H7 (cell line): ENCODE measurements around the gene TXK. TPM values are rescaled to one million over a fixed set of nuclear protein-coding genes. Genes with fewer than 3 reads are reported as not detected.

Experiments used
- DNase-seq: peaks from one replicate; pipeline ENCODE4 v3.0.0; 2012
- H3K27me3 ChIP-seq: 2 replicates; pipeline ENCODE4 v1.6.0; 2011; ENCODE audit warnings: mild to moderate bottlenecking, low read length; ENCODE audit not compliant: control insufficient read depth, insufficient read depth
- H3K36me3 ChIP-seq: replicated peaks from 2 replicates; pipeline ENCODE4 v1.5.1; 2011; ENCODE audit warnings: low read length; ENCODE audit not compliant: control insufficient read depth, insufficient read depth
- H3K4me3 ChIP-seq: 2 replicates; pipeline ENCODE4 v1.5.1; 2011; ENCODE audit warnings: low read depth, mild to moderate bottlenecking, control low read depth, low read length, moderate library complexity; ENCODE audit not compliant: insufficient read depth
- total RNA-seq: library from RNA; depleted of rRNA; stranded (reverse); fragments of >200 nt; shearing (Covaris generic); gene quantifications from 2 replicates; pipeline ENCODE4 v1.2.3, GENCODE V29; 2014

TXK gene
- total RNA-seq, 1 experiment from 2014 or later = not detected

DNA sequence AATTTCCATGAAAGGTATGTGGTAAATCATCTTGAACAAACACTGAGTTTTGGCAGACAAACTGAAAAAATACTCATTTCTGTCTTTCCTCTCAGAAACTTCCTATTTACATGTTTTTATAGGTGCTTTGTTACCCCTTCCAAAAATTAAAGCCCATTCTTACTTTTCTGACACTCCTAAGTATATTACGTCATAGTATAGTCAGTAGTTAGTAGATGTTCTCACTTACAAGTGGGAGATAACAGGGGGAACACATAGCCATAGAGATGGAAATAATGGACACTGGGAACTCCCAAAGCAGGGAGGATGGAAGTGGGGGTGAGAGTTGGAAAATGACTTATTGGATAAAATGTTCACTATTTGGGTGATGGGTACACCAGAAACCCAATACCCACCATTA, 28.8 kb downstream of the TXK start:
- DNase-seq = no peak
- Histone ChIP-seq H3K27me3 (no peaks in the 10 kb centered on the region), H3K4me3 (no peak overlapping the region), H3K36me3 (no peaks in the 10 kb centered on the region)

DNA sequence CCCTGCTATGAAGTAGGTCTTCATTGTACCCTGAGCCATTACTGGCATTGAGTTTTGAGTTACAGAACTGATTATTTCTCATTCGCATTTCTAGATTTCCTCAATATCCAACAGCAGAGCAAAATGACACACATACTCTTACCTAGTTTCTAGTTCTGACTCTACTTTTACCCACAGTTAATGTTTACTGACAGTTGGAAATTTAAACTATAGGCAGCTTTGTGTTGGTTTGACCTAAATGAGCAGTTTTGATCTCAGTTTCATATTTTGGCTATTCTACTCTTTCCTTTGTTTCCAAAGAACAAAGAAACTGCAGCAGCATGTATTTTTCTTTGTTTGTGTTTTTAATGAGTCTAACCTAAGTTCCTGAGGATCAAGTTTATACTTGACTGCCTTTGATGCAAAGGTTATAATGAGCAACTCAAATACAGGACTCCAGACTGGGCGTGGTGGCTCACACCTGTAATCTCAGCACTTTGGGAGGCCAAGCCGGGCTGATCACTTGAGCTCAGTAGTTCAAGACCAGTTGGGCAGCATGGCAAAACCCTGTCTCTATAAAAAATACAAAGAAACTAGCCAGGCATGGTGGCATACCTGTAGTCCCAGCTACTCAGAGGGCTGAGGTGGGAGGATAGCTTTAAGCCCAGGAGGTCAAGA, 30.4 kb downstream of the TXK start:
- no peaks in the 10 kb centered on the region for H3K36me3 ChIP-seq

DNA sequence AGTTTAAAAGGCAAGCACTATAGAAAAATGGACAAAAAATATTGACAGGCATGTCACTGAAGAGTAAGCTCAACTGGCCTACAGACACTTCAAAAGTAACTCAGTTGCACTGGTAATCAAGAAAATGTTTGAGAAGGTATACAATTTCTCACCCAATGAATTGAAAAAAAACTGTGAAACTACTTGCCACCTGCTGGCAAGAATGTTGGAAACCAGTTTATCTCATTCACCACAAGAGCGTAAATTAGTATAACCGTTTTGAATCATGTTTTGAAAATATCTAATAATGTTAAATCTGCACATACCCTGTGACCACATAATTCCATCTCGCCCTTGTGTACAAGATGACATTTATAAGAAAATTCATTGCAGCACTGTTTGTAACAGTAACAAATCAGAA, 31.7 kb downstream of the TXK start:
- no peak for DNase-seq
- H3K36me3 ChIP-seq = no peaks in the 10 kb centered on the region
- H3K4me3 ChIP-seq = no peak overlapping the region
- H3K27me3 ChIP-seq = no peaks in the 10 kb centered on the region

More for the DNA sequence above, 30.4 kb downstream of the TXK start:
- no peak overlapping the region for H3K4me3 ChIP-seq
- H3K27me3 ChIP-seq = no peaks in the 10 kb centered on the region
- DNase-seq = no peak

DNA sequence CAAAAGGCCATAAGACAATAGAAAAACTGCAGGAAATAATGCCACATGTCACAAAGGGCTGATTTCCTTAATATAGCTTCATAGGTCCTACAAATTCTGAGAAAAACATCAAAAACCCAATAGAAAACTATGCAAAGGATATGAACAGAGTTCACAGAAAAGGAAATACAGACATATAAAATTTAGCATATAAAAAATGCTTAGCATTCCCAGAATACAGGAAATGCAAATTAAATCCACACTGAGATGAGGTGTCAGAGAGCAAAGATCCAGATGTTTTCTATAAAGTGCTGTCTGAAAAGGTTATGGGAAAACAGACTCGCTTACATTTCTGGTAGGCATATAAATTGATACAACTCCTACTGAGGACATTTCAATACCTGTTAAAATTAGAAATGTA, 33.8 kb downstream of the TXK start:
- Histone ChIP-seq H3K27me3 (no peaks in the 10 kb centered on the region), H3K36me3 (no peaks in the 10 kb centered on the region), H3K4me3 (no peak overlapping the region)
- no peak for DNase-seq

DNA sequence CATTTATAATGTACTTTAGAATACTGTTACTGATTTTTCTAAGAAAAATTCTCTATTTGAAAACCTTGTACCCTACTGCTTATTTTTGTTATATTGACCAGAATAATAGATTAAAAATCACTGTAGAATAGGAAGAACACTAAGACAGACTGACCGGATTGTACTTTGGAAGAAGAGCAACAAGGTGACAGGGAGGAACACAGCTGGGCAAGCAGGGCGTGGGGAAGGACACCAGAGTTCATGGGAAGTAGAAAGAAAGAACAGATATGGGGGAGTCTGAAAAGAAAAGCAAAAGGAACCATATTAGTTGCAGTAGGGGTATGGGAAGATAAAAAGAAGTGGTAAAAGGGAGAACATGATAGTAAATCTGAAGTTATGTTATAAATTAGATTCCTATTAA, 38.6 kb downstream of the TXK start:
- DNase-seq = no peak
- H3K27me3 ChIP-seq = no peaks in the 10 kb centered on the region
- H3K36me3 ChIP-seq = no peaks in the 10 kb centered on the region
- no peak overlapping the region for H3K4me3 ChIP-seq

DNA sequence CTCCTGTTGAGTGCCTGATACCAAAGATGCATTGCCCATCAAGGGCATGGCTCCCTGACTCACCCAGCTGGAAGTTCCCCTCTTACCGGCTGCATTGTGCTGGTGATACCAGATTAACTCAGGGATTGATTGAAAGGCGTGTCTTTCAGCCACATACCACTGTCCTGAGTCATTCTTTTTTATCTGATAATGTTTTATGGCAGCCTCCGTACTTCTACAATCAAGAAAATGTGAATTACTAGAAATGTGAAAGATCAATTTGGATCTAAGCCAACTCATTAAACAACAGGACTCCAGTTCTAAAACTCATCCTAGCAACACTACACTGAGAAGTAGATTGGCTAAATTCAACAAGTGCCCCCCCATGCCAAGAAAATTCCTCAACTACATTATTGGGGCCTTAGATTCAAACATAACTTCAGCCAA, 40.0 kb downstream of the TXK start:
- no peaks in the 10 kb centered on the region for H3K27me3 ChIP-seq
- H3K36me3 ChIP-seq = no peaks in the 10 kb centered on the region
- no peak for DNase-seq
- H3K4me3 ChIP-seq = no peak overlapping the region

DNA sequence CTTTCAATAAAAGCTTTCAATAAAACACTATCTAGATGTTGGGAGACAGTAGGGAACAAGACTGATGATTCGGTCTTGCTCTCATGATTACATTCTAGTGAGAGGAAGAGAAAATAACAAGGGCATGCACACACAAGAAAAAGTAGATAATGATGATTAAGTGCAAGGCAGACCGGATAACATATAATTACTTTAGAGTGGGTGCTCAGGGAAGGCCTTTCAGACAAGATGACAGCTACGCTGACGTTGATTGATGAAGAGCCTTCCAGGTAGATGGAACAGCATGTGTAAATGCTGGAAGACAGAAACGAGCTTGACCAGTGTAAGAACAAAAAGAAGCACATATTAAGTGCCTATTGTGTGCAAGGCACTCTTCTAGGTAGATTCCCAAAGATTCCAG, 43.4 kb downstream of the TXK start:
- no peak for DNase-seq
- no peak overlapping the region for H3K4me3 ChIP-seq
- no peaks in the 10 kb centered on the region for H3K27me3 ChIP-seq
- no peaks in the 10 kb centered on the region for H3K36me3 ChIP-seq

DNA sequence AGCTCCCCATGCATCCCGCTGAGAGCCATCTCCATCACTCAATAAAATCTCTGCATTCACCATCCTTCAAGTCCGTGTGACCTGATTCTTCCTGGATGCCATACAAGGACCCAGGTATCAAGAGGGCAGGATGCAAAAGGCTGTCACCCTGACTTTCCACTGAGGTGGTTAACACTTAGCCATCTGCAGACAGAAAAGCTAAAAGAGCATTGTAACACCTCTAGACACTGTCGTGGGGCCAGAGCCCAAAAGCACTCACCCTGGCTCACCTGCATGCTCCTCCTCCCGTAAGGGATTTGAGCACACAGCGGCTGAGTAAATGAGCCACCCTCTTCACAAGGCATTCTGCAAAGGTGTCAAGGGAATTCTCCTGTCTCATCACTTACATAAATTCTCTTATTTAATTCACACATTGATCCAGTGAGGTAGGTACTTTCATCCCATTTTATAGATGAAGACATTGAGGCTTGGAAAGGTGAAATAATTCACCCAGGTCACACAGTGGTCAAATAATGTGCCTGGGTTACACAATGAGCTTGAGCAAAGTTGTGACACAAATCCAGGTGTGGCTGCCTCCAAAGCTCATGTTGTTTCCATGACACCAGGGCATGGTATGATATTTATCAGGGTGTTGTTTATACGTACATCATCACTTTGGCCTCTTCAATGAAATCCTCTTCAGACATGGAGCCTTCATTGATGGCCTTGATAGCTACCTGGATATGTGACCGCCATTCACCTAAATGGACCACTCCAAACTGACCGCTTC, 48.0 kb downstream of the TXK start:
- DNase-seq = no peak
- Histone ChIP-seq H3K4me3 (no peak overlapping the region), H3K36me3 (no peaks in the 10 kb centered on the region), H3K27me3 (no peaks in the 10 kb centered on the region)

DNA sequence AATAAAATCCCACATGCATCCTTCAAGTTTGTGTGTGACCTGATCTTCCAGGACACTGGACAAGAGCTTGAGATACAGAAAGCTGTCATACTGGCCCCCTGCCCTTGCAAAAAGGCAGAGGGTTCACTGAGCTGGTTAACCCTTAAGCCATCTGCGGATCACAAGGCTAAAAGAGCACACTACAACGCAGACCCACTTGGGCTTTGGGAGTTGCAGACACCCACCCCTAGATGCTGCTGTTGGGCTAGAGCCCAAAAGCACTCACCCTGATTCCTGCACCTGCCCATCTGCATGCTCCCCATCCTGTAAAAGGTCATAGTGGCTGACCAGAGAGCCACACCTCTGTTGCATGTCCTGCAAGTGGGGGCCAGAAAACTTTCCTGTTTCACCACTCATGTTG, 51.1 kb downstream of the TXK start:
- Histone ChIP-seq H3K27me3 (no peaks in the 10 kb centered on the region), H3K36me3 (no peaks in the 10 kb centered on the region), H3K4me3 (no peak overlapping the region)
- DNase-seq = no peak

DNA sequence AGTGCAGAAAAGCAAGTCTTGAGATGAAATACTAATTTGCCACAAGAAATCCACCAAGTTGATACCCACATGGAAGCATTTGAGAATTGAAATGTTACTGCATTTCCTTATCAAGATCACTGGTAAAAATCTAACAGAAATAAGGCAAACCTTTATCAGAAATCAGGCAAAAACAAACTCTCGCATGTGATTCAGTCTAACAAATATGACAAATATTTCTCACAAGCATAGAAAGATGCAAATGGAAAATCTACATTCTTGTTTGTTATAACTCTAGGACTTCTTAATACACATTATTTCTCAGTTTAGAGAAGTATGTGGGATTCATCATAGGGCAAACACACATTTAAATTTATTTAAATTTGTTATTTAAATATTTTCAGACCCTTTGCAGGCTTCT, 52.9 kb downstream of the TXK start:
- Histone ChIP-seq H3K27me3 (no peaks in the 10 kb centered on the region), H3K36me3 (no peaks in the 10 kb centered on the region), H3K4me3 (no peak overlapping the region)
- DNase-seq = no peak

DNA sequence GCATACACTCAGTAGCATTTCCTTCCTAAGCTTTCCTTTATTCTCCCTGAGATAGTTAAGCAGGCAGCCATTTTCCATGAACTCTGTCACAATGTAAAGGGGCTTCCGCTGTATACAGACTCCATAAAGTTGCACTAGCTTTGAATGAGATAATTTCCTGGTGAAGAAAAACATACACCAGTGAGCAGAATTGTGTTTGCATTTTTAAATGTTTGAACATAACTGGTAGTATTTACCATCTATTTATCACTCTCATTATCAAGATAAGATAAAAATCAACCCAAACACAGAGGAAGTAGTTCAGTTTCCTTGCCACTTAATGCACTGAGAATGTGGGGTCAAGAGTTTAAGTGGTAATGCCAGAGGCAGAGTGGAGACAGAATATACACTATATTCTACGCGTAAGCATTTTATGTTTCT, 54.1 kb downstream of the TXK start:
- Histone ChIP-seq H3K27me3 (no peaks in the 10 kb centered on the region), H3K4me3 (no peak overlapping the region), H3K36me3 (no peaks in the 10 kb centered on the region)
- DNase-seq = no peak

DNA sequence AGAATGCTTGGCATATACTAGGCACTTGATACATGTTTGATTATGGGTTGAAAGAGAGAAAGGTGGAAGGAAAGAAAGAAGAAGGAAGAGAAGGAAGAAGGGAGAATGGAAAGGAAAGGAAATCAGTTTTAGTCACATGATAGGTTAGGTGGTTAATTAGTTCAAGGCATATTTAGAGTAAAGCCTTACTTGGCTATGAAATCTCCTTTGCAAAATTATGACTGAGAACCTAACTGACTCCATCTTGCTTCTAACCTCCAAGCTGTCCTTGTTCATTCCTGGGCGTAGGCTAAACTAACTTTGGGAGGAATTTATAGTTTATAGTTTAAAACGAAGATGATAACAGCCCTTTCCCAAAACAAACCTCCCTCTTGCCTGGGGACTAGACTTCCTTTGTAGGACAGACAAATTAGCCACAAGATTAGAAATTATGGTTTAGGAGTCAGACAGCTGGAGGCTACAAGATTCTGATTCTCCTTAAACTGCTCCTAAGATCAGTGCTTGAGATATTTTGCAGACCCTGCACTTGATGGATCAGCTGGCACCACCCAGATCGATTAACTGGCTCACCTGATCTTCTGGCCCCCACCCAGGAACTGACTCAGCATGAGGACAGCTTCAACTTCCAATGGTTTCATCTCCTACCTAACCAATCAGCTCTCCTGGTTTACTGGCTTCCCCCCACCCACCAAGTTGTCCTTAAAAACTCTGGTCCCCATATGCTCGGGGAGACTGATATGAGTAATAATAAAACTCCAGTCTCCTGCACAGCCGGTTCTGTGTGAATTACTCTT, 55.0 kb downstream of the TXK start:
- H3K4me3 ChIP-seq = no peak overlapping the region
- no peaks in the 10 kb centered on the region for H3K36me3 ChIP-seq
- H3K27me3 ChIP-seq = no peaks in the 10 kb centered on the region
- DNase-seq = no peak

DNA sequence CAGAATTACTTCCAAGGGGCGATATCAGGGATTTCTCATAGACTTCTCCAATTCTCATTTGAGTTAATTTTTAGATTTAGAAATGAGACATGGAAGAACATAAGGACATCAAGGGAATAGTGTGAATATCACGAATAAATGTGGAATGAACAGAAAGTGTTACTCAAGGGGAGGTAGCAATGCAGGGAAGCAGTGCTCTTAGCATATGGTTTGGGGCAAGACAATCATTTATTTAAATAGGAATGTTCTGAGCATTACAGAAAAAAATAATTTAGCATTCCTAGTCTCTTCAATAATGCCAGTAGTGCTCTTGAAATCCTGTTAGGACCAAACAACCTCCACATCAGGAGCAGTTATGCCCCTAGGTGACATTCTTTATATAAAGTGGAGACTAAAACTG, 55.6 kb downstream of the TXK start:
- Histone ChIP-seq H3K36me3 (no peaks in the 10 kb centered on the region), H3K4me3 (no peak overlapping the region), H3K27me3 (no peaks in the 10 kb centered on the region)
- no peak for DNase-seq

DNA sequence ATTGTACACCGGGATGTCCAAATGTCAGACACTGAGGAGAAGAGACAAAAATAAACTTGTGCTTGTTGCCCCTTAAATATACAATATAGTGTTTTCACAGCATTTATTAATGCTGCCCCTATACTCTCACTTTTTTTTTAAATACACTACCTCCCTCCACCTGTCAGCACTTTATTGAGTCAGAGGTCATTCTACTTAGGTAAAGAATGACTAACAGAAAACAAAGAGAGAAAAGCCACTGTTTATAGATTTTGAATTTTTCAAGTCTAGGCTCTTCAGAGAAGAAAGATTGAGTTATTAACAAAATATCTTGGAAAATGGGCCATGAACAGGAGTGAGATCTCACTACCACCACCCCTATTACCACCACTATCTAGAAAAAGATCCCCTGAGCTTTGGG, 59.4 kb downstream of the TXK start:
- Histone ChIP-seq H3K36me3 (no peaks in the 10 kb centered on the region), H3K4me3 (no peak overlapping the region), H3K27me3 (no peaks in the 10 kb centered on the region)
- DNase-seq = no peak

DNA sequence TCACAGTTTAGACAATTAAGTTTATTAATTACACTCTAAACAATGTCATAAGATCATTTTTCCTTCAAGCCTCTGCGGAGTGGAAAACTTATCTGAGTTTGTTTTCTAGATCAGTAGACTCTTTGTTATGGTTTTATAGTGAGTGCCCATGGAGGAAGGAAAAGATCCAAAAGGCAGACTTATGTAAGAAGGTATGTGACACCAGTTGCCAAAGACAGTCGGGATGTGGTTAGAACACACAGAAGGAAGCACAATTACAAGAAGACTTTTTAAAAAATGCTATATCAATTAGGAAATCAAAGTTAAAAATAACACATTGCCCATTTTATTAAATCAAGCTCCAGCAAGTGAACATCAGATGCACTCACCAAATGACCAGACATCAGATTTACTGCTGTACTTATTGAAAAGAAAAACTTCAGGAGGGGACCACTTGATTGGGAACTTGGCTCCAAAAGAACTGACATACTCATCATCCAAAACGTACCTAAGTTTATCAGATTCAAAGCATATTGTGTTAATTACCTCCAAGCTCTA, 60.4 kb downstream of the TXK start:
- no peak for DNase-seq
- no peak overlapping the region for H3K4me3 ChIP-seq
- H3K36me3 ChIP-seq = no peaks in the 10 kb centered on the region
- H3K27me3 ChIP-seq = no peaks in the 10 kb centered on the region
